Upper lobe of left lung (tissue), 4 donors: Measurements from ENCODE around the gene PLPPR2.

Source experiments
- CTCF ChIP-seq, 6 experiments: fragments of 450-650 bp in 4 of 6; fragments of 200-600 bp in 2 of 6; sonication (generic) in 2 of 6; IDR thresholded peaks; one replicate each; pipeline ENCODE4 v1.5.1; 2016 to 2019; ENCODE audit warnings: antibody characterized with exemption in 6 of 6
- EP300 ChIP-seq, 4 donors: sonication (generic); formaldehyde crosslinking; IDR thresholded peaks; one replicate each; pipeline ENCODE4 v1.5.1; 2017; ENCODE audit warnings: antibody characterized with exemption in 4 of 4, control low read depth in 2 of 4
- POLR2AphosphoS5 ChIP-seq, 2 donors: sonication (generic); formaldehyde crosslinking; IDR thresholded peaks; one replicate each; pipeline ENCODE4 v1.5.1; 2017; ENCODE audit warnings: antibody characterized with exemption in 2 of 2

- TF ChIP-seq CTCF (IDR thresholded peaks at IDR 0.05) (no peak), POLR2AphosphoS5 (IDR thresholded peaks at IDR 0.05) (no peak), EP300 (IDR thresholded peaks at IDR 0.05) (no peak)
Observed at GRCh38 chr19:11390359-11390758, 35.1 kb downstream of the PLPPR2 start.
